PFSK-1 (cell line): ENCODE measurements around the gene CLCN2.

ENCODE experiments used
- FOXP2 ChIP-seq: optimal IDR thresholded peaks from 2 replicates; pipeline ENCODE3; 2011; ENCODE audit warnings: borderline replicate concordance, control low read depth, inconsistent platforms; ENCODE audit not compliant: insufficient read depth; ENCODE audit errors: extremely low read length, extremely low read depth
- POLR2AphosphoS5 ChIP-seq: IDR thresholded peaks from 2 replicates; pipeline ENCODE4 v1.6.1; 2012; ENCODE audit warnings: low read depth, mild to moderate bottlenecking, control low read depth, low read length, moderate library complexity
- REST ChIP-seq, 2 experiments: IDR thresholded peaks; 2 replicates each; pipeline versions ENCODE4 v1.6.1 to v1.8.0; 2011 to 2012; ENCODE audit warnings: low read depth in 2 of 2, low read length in 2 of 2, control low read depth in 1 of 2, inconsistent platforms in 1 of 2, mild to moderate bottlenecking in 1 of 2, moderate library complexity in 1 of 2; ENCODE audit not compliant: insufficient read depth in 1 of 2
- SIN3A ChIP-seq: IDR thresholded peaks from 2 replicates; pipeline ENCODE4 v1.6.1; 2012; ENCODE audit warnings: mild to moderate bottlenecking, low read length, moderate library complexity, borderline replicate concordance; ENCODE audit not compliant: insufficient read depth
- TAF1 ChIP-seq: IDR thresholded peaks from 2 replicates; pipeline ENCODE4 v1.6.1; 2012; ENCODE audit warnings: low read length, control low read depth, borderline replicate concordance; ENCODE audit not compliant: insufficient read depth

CLCN2 gene

GRCh38 chr3:184351511-184352148 is 9.8 kb downstream of the CLCN2 start:
- TF ChIP-seq TAF1 (no peak), SIN3A (no peak), FOXP2 (no peak), REST (IDR thresholded peaks at IDR 0.05; ENCODE audit: insufficient read depth in 1 of 2, low read depth in 2 of 2, low read length in 2 of 2) (no peak), POLR2AphosphoS5 (no peak)

GRCh38 chr3:184350618-184351017 is 10.8 kb downstream of the CLCN2 start:
- no peak for TF ChIP-seq FOXP2
- no peak for TF ChIP-seq TAF1
- TF ChIP-seq SIN3A: no peak
- TF ChIP-seq REST (IDR thresholded peaks at IDR 0.05; ENCODE audit: insufficient read depth in 1 of 2, low read depth in 2 of 2, low read length in 2 of 2): no peak
- TF ChIP-seq POLR2AphosphoS5: no peak

GRCh38 chr3:184349563-184350470 is 11.6 kb downstream of the CLCN2 start:
- TF ChIP-seq TAF1: no peak
- no peak for TF ChIP-seq POLR2AphosphoS5
- TF ChIP-seq REST (IDR thresholded peaks at IDR 0.05; ENCODE audit: insufficient read depth in 1 of 2, low read depth in 2 of 2, low read length in 2 of 2): no peak
- no peak for TF ChIP-seq FOXP2
- TF ChIP-seq SIN3A: no peak

GRCh38 chr3:184348057-184348382 is 13.4 kb downstream of the CLCN2 start:
- no peak for TF ChIP-seq TAF1
- no peak for TF ChIP-seq SIN3A
- no peak for TF ChIP-seq REST (IDR thresholded peaks at IDR 0.05; ENCODE audit: insufficient read depth in 1 of 2, low read depth in 2 of 2, low read length in 2 of 2)
- no peak for TF ChIP-seq FOXP2
